Glutamatergic neuron (in vitro differentiated cells): ENCODE data around the gene NR2F1-AS1. TPM values are rescaled to one million over a fixed set of nuclear protein-coding genes. Genes with fewer than 3 reads are reported as not detected.

ENCODE experiments used
- DNase-seq: peaks from one replicate; pipeline ENCODE4 v3.0.0; 2022
- H3K27ac Mint-ChIP-seq: one replicate; pipeline ENCODE4 v1.8.0; 2020; ENCODE audit warnings: mild to moderate bottlenecking, mixed read lengths, inconsistent platforms; ENCODE audit not compliant: unreplicated experiment
- H3K27me3 Mint-ChIP-seq: one replicate; pipeline ENCODE4 v1.8.0; 2020; ENCODE audit warnings: mild to moderate bottlenecking, moderate library complexity, mixed read lengths, inconsistent platforms; ENCODE audit not compliant: unreplicated experiment
- H3K36me3 Mint-ChIP-seq: one replicate; pipeline ENCODE4 v1.8.0; 2020; ENCODE audit warnings: mild to moderate bottlenecking, mixed read lengths, inconsistent platforms; ENCODE audit not compliant: unreplicated experiment
- H3K4me1 Mint-ChIP-seq: one replicate; pipeline ENCODE4 v1.8.0; 2020; ENCODE audit warnings: mild to moderate bottlenecking, low read depth, mixed read lengths, inconsistent platforms; ENCODE audit not compliant: unreplicated experiment
- H3K4me3 Mint-ChIP-seq: one replicate; pipeline ENCODE4 v1.8.0; 2020; ENCODE audit warnings: mild to moderate bottlenecking, mixed read lengths, inconsistent platforms; ENCODE audit not compliant: unreplicated experiment
- H3K9me3 Mint-ChIP-seq: one replicate; pipeline ENCODE4 v1.8.0; 2020; ENCODE audit warnings: mild to moderate bottlenecking, moderate library complexity, mixed read lengths, inconsistent platforms; ENCODE audit not compliant: unreplicated experiment
- CTCF ChIP-seq: fragments of 200-600 bp; sonication (generic); IDR thresholded peaks from one replicate; pipeline ENCODE4 v1.5.0; 2021; ENCODE audit not compliant: partially characterized antibody, unreplicated experiment
- total RNA-seq: library from RNA; stranded (reverse); fragmentation: NEBNext Ultra II Directional; extraction: Animal tissue kit (Norgen Biotek cat#: 25700); gene quantifications from one replicate; pipeline ENCODE4 v1.2.1, GENCODE V29; 2021; ENCODE audit not compliant: unreplicated experiment

NR2F1-AS1 gene
- total RNA-seq, 1 donor from 2014 or later, result 0.39 TPM

DNA sequence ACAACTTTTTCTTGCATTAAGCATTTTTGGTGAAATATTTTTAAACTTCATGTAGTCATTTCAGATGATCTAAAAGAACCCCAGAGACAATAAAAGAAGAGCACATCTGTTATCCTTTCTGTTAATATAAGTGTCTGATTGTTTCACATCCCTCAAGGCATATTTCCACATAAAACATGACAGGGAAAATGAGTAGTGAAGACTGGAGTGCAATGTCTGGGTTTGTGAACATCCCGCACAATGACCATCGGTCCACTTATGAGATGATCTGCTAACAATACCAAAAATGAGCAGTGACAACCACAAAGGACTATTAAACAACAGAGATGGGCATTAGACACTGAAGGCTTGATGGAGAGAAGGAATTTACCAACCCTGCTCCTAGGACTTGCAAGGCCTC lies 209.1 kb downstream of the NR2F1-AS1 start:
- Mint-ChIP-seq H3K9me3 (peaks cover 2% of the 10 kb centered on the region), H3K27me3 (no peaks in the 10 kb centered on the region), H3K4me1 (no peaks in the 10 kb centered on the region), H3K4me3 (no peak overlapping the region), H3K36me3 (peaks cover 5% of the 10 kb centered on the region), H3K27ac (no peak overlapping the region)
- TF ChIP-seq CTCF, result no peak
- DNase-seq, result no peak

DNA sequence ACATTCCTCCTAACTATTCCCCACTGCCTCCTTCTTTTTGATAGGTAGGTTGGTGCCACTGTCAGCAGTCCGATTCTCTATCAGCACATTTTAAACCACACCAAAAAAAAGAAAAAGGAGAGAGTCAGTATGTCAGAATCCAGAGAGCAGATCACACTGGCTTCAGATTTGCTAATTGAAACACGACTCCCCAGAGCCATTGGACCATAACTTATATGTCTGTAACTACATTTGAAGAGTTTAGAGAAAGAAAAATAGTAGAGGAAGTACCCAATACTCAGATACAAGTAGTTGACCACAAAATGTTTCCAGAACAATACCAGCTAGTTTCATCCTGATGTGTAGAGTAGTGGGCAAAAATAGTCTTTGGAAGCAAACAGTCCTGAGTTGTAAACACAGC lies 216.6 kb downstream of the NR2F1-AS1 start:
- Mint-ChIP-seq H3K4me3 (no peak overlapping the region), H3K4me1 (no peaks in the 10 kb centered on the region), H3K27me3 (peaks cover 4% of the 10 kb centered on the region), H3K36me3 (no peaks in the 10 kb centered on the region), H3K27ac (no peak overlapping the region), H3K9me3 (no peaks in the 10 kb centered on the region)
- DNase-seq, result no peak
- TF ChIP-seq CTCF, result no peak

DNA sequence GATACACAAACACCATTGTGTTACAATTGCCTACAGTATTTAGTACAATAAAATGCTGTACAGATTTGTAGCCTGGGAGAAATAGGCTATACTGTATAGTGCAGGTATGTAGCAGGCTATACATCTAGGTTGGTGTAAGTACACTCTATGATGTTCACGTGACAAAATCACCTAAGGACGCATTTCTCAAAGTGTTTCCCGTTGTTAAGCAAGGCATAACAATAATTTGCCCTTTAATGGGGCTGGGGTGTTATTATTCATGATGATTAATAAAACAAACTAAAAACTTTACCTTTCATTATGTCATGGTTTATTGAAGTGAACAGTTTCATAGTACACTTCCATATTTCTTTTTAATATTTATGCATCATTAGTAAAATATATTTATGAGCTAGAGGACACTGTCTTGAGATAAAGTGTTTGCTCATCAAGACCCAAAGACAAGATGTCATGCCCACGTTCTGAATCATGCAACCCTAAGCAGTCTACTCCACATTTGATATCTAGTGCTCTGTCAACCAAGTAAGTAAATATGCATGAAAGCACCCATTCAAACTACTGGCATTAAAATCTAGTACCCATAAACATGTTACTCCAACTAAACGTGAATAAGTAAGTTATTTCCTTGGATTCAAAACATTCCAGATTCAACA lies 220.5 kb downstream of the NR2F1-AS1 start:
- DNase-seq, result no peak
- Mint-ChIP-seq H3K9me3 (no peaks in the 10 kb centered on the region), H3K4me1 (no peaks in the 10 kb centered on the region), H3K27ac (no peak overlapping the region), H3K36me3 (no peaks in the 10 kb centered on the region), H3K27me3 (peaks cover 5% of the 10 kb centered on the region), H3K4me3 (no peak overlapping the region)
- TF ChIP-seq CTCF, result no peak

DNA sequence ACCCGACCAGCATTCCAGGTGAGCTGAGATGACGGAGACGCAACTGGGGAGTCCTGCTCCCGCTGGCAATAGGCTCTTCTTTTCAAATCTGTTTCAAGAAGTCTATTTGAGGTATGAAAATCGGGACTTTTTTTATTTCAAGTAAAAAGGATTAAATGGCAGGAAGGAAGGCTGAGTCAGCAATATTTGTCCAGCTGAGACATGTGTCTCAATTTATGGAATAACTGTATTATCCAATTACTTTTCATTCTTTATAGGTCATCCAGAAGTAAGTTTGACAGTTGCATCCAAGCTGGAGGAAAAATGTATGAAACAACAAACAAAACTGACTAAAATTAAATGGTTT lies 221.1 kb downstream of the NR2F1-AS1 start:
- Mint-ChIP-seq H3K4me1 (no peaks in the 10 kb centered on the region), H3K36me3 (no peaks in the 10 kb centered on the region), H3K27ac (no peak overlapping the region), H3K9me3 (no peaks in the 10 kb centered on the region), H3K27me3 (peaks cover 5% of the 10 kb centered on the region), H3K4me3 (no peak overlapping the region)
- no peak for TF ChIP-seq CTCF
- DNase-seq, result no peak

Other genes starting within 250 kb of the NR2F1-AS1 start
- 0.37 TPM for gene NR2F1, start 2.0 kb upstream of the NR2F1-AS1 start, total RNA-seq
- 1.5 TPM for gene POU5F2, start 160.4 kb upstream of the NR2F1-AS1 start, total RNA-seq